ENCODE data around the gene NAPA.

NAPA gene

GRCh38 chr19:47499863-47500830 lies 14.7 kb downstream of the NAPA start:
- Histone ChIP-seq H3K36me3 (ENCODE audit: control insufficient read depth, insufficient read depth, low read length) (peaks cover 52% of the 10 kb centered on the region), H3K4me3 (replicated peaks; ENCODE audit: low read depth, low read length) (no peak overlapping the region), H3K27me3 (replicated peaks; ENCODE audit: control insufficient read depth, insufficient read depth, low read length) (no peaks in the 10 kb centered on the region)
- DNase-seq (ENCODE audit: extremely low read depth, insufficient read length), result no peak
- TF ChIP-seq, protein P1, sequence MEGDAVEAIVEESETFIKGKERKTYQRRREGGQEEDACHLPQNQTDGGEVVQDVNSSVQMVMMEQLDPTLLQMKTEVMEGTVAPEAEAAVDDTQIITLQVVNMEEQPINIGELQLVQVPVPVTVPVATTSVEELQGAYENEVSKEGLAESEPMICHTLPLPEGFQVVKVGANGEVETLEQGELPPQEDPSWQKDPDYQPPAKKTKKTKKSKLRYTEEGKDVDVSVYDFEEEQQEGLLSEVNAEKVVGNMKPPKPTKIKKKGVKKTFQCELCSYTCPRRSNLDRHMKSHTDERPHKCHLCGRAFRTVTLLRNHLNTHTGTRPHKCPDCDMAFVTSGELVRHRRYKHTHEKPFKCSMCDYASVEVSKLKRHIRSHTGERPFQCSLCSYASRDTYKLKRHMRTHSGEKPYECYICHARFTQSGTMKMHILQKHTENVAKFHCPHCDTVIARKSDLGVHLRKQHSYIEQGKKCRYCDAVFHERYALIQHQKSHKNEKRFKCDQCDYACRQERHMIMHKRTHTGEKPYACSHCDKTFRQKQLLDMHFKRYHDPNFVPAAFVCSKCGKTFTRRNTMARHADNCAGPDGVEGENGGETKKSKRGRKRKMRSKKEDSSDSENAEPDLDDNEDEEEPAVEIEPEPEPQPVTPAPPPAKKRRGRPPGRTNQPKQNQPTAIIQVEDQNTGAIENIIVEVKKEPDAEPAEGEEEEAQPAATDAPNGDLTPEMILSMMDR (IDR thresholded peaks at IDR 0.05; ENCODE audit: insufficient read depth, low read length, poor library complexity, severe bottlenecking), result no peak

DNA sequence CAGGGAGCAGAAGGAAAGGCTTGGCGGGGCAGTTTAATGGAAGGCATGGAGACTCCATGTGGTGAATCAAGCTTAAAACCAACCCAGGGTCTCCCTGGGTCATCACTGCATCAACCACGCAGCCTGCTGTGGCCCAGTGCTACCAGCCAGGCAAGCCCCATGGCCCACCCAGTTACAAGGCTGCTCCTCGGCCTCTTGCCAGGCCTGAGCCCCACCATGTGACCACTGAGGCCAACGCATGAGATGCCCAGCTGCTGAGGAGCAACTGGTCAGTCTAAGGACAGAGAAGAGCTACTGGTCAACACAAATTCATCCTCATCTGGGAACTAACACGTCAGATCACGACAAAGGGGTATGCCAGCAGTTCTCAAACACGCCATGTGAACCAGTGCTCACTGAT lies 15.5 kb downstream of the NAPA start:
- DNase-seq (ENCODE audit: extremely low read depth, insufficient read length), result no peak
- TF ChIP-seq, protein P1 (IDR thresholded peaks at IDR 0.05; ENCODE audit: insufficient read depth, low read length, poor library complexity, severe bottlenecking), result no peak

GRCh38 chr19:47498561-47498960 lies 16.3 kb downstream of the NAPA start:
- no peaks in the 10 kb centered on the region for H3K27me3 ChIP-seq (replicated peaks; ENCODE audit: control insufficient read depth, insufficient read depth, low read length)
- peaks cover 52% of the 10 kb centered on the region for H3K36me3 ChIP-seq (ENCODE audit: control insufficient read depth, insufficient read depth, low read length)
- TF ChIP-seq, protein P1 (IDR thresholded peaks at IDR 0.05; ENCODE audit: insufficient read depth, low read length, poor library complexity, severe bottlenecking), result no peak
- H3K4me3 ChIP-seq (replicated peaks; ENCODE audit: low read depth, low read length), result no peak overlapping the region
- DNase-seq (ENCODE audit: extremely low read depth, insufficient read length), result no peak

More for the DNA sequence above, 15.5 kb downstream of the NAPA start:
- Histone ChIP-seq H3K27me3 (replicated peaks; ENCODE audit: control insufficient read depth, insufficient read depth, low read length) (no peaks in the 10 kb centered on the region), H3K36me3 (ENCODE audit: control insufficient read depth, insufficient read depth, low read length) (peaks cover 53% of the 10 kb centered on the region), H3K4me3 (replicated peaks; ENCODE audit: low read depth, low read length) (no peak overlapping the region)

DNA sequence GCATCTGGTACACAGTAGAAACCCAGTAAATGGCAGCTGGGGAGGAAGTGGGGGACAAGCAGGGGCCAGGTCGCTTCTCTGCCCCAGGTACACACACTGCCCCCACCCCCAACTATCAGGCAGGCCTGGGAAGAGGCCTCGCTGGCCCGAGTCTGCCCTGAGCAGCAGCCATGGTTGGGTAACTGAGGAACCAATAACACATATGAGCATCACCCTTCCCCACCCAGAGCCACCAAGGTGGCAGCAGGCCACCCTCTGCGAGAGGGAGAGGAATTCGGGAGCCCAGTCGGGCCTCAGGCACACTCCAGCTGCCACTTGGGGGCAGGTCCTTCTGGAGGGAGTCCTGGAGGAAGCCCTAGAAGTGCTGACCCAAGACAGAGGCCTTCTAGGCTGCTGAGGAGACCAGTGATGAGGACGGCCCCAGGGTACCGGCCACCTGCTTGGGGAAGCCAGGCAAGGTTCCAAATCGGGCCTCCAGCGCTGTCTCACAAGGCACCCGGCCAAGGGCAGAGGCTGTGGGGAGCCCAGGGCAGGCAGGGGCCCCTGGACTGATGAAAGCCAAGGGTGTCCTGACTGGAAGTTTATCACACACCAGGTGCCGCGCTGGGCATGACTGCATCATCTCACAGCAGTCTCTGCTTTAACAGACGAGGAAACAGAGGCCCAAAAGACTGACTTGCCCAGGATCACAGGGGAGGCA lies 16.9 kb downstream of the NAPA start:
- H3K4me3 ChIP-seq (replicated peaks; ENCODE audit: low read depth, low read length), result no peak overlapping the region
- no peaks in the 10 kb centered on the region for H3K27me3 ChIP-seq (replicated peaks; ENCODE audit: control insufficient read depth, insufficient read depth, low read length)
- peaks cover 51% of the 10 kb centered on the region for H3K36me3 ChIP-seq (ENCODE audit: control insufficient read depth, insufficient read depth, low read length)
- TF ChIP-seq, protein P1 (IDR thresholded peaks at IDR 0.05; ENCODE audit: insufficient read depth, low read length, poor library complexity, severe bottlenecking), result no peak
- no peak for DNase-seq (ENCODE audit: extremely low read depth, insufficient read length)

GRCh38 chr19:47497050-47497766 lies 17.7 kb downstream of the NAPA start:
- H3K4me3 ChIP-seq (replicated peaks; ENCODE audit: low read depth, low read length), result no peak overlapping the region
- no peak for DNase-seq (ENCODE audit: extremely low read depth, insufficient read length)
- TF ChIP-seq, protein P1 (IDR thresholded peaks at IDR 0.05; ENCODE audit: insufficient read depth, low read length, poor library complexity, severe bottlenecking), result no peak
- H3K36me3 ChIP-seq (ENCODE audit: control insufficient read depth, insufficient read depth, low read length), result peaks cover 50% of the 10 kb centered on the region
- H3K27me3 ChIP-seq (replicated peaks; ENCODE audit: control insufficient read depth, insufficient read depth, low read length), result no peaks in the 10 kb centered on the region
